ENCODE data around the gene UGGT1.

The UGGT1 gene

GRCh38 chr2:128160616-128161275 is 69.7 kb downstream of the UGGT1 start:
- H3K36me3 ChIP-seq = peaks cover 3% of the 10 kb centered on the region
- H3K4me1 ChIP-seq = no peaks in the 10 kb centered on the region
- no peak overlapping the region for H3K4me3 ChIP-seq (ENCODE audit: low read depth, low read length)
- no peak for DNase-seq
- no peaks in the 10 kb centered on the region for H3K9me3 ChIP-seq
- no peaks in the 10 kb centered on the region for H3K27me3 ChIP-seq
- no peak for TF ChIP-seq CTCF (IDR thresholded peaks at IDR 0.05; ENCODE audit: low read depth, low read length)

- H3K4me1 ChIP-seq = no peaks in the 10 kb centered on the region
- no peak overlapping the region for H3K4me3 ChIP-seq (ENCODE audit: low read depth, low read length)
- no peak for TF ChIP-seq CTCF (IDR thresholded peaks at IDR 0.05; ENCODE audit: low read depth, low read length)
- DNase-seq = no peak
- H3K9me3 ChIP-seq = no peaks in the 10 kb centered on the region
- no peaks in the 10 kb centered on the region for H3K27me3 ChIP-seq
- peaks cover 3% of the 10 kb centered on the region for H3K36me3 ChIP-seq
Observed at GRCh38 chr2:128162266-128162665, 71.3 kb downstream of the UGGT1 start.

GRCh38 chr2:128164311-128164710 is 73.3 kb downstream of the UGGT1 start:
- no peak overlapping the region for H3K4me3 ChIP-seq (ENCODE audit: low read depth, low read length)
- peaks cover 3% of the 10 kb centered on the region for H3K36me3 ChIP-seq
- H3K27me3 ChIP-seq = no peaks in the 10 kb centered on the region
- no peaks in the 10 kb centered on the region for H3K9me3 ChIP-seq
- no peak for TF ChIP-seq CTCF (IDR thresholded peaks at IDR 0.05; ENCODE audit: low read depth, low read length)
- no peak for DNase-seq
- no peaks in the 10 kb centered on the region for H3K4me1 ChIP-seq

- no peak for TF ChIP-seq CTCF (IDR thresholded peaks at IDR 0.05; ENCODE audit: low read depth, low read length)
- Histone ChIP-seq H3K36me3 (peaks cover 3% of the 10 kb centered on the region), H3K9me3 (no peaks in the 10 kb centered on the region), H3K4me1 (no peaks in the 10 kb centered on the region), H3K4me3 (ENCODE audit: low read depth, low read length) (no peak overlapping the region), H3K27me3 (no peaks in the 10 kb centered on the region)
- no peak for DNase-seq
Observed at GRCh38 chr2:128166746-128167353, 75.8 kb downstream of the UGGT1 start.

- Histone ChIP-seq H3K27me3 (no peaks in the 10 kb centered on the region), H3K4me1 (no peaks in the 10 kb centered on the region), H3K9me3 (no peaks in the 10 kb centered on the region), H3K4me3 (ENCODE audit: low read depth, low read length) (no peak overlapping the region), H3K36me3 (peaks cover 3% of the 10 kb centered on the region)
- no peak for TF ChIP-seq CTCF (IDR thresholded peaks at IDR 0.05; ENCODE audit: low read depth, low read length)
- DNase-seq = no peak
Observed at GRCh38 chr2:128169094-128169493, 78.1 kb downstream of the UGGT1 start.

- no peaks in the 10 kb centered on the region for H3K4me1 ChIP-seq
- no peak for TF ChIP-seq CTCF (IDR thresholded peaks at IDR 0.05; ENCODE audit: low read depth, low read length)
- H3K27me3 ChIP-seq = no peaks in the 10 kb centered on the region
- DNase-seq = no peak
- H3K9me3 ChIP-seq = no peaks in the 10 kb centered on the region
- peaks cover 3% of the 10 kb centered on the region for H3K36me3 ChIP-seq
- H3K4me3 ChIP-seq (ENCODE audit: low read depth, low read length) = no peak overlapping the region
Observed at GRCh38 chr2:128169497-128169896, 78.5 kb downstream of the UGGT1 start.
